HepG2 (cell line): ENCODE data around the gene SOCS1. TPM values are rescaled to one million over a fixed set of nuclear protein-coding genes. Genes with fewer than 3 reads are reported as not detected.

Experiments
- ATAD3A ChIP-seq: sonication (generic); formaldehyde crosslinking; IDR thresholded peaks from 2 replicates; pipeline ENCODE4 v1.4.0; 2020; ENCODE audit warnings: missing genetic modification reagents
- CBX2 ChIP-seq, 2 experiments: fragments of 200-600 bp in 1 of 2; sonication (generic); formaldehyde crosslinking in 1 of 2; IDR thresholded peaks; 2 replicates each; pipeline versions ENCODE4 v1.7.0 to v1.8.1; 2018 to 2022; ENCODE audit warnings: low read depth in 2 of 2, low read length in 1 of 2, mild to moderate bottlenecking in 1 of 2, missing genetic modification reagents in 1 of 2
- FOXA1 ChIP-seq, 2 experiments: fragments of 450-650 bp in 1 of 2; sonication (generic) in 1 of 2; formaldehyde crosslinking in 1 of 2; IDR thresholded peaks; 2 replicates each; pipeline versions ENCODE4 v1.4.0 to v1.6.1; 2016 to 2020; ENCODE audit warnings: missing genetic modification reagents in 1 of 2
- GATAD2A ChIP-seq: IDR thresholded peaks from 2 replicates; pipeline ENCODE4 v1.6.1; 2016
- HIVEP1 ChIP-seq: sonication (generic); formaldehyde crosslinking; IDR thresholded peaks from 2 replicates; pipeline ENCODE4 v1.4.0; 2020; ENCODE audit warnings: mild to moderate bottlenecking, missing genetic modification reagents
- HOXA5 ChIP-seq: sonication (generic); formaldehyde crosslinking; IDR thresholded peaks from 2 replicates; pipeline ENCODE4 v1.4.0; 2020; ENCODE audit warnings: missing genetic modification reagents
- KAT8 ChIP-seq: IDR thresholded peaks from 2 replicates; pipeline ENCODE4 v1.6.1; 2016; ENCODE audit warnings: missing genetic modification reagents, missing compliant biosample characterization
- KDM2A ChIP-seq: sonication (generic); formaldehyde crosslinking; IDR thresholded peaks from 2 replicates; pipeline ENCODE4 v1.4.0; 2020; ENCODE audit warnings: low read depth, missing genetic modification reagents, borderline replicate concordance
- KLF11 ChIP-seq: IDR thresholded peaks from 2 replicates; pipeline ENCODE4 v1.6.1; 2016; ENCODE audit warnings: missing compliant biosample characterization
- SRSF1 ChIP-seq: fragments of 200-400 bp; formaldehyde crosslinking; optimal IDR thresholded peaks from 2 replicates; pipeline ENCODE3; 2017; ENCODE audit warnings: mild to moderate bottlenecking, low read depth, low read length, moderate library complexity
- ZNF20 ChIP-seq: sonication (generic); formaldehyde crosslinking; IDR thresholded peaks from 2 replicates; pipeline ENCODE4 v1.4.0; 2020; ENCODE audit warnings: mild to moderate bottlenecking, moderate library complexity, missing genetic modification reagents
- ZNF660 ChIP-seq: sonication (generic); formaldehyde crosslinking; IDR thresholded peaks from 2 replicates; pipeline ENCODE4 v1.5.1; 2020; ENCODE audit warnings: mild to moderate bottlenecking, low read depth, missing genetic modification reagents, borderline replicate concordance
- polyA plus RNA-seq, 8 experiments: library from polyadenylated mRNA; depleted of rRNA in 3 of 8; stranded (reverse) in 7 of 8; unstranded in 1 of 8; fragments of >200 nt; fragmentation: Illumina TruSeq in 4 of 8; extraction: Trizol in 4 of 8; gene quantifications; 2 replicates each; pipeline versions ENCODE4 v1.2.1 to v1.2.3, GENCODE V29; 2011 to 2016; ENCODE audit warnings: low read depth in 4 of 8, missing spikeins in 1 of 8, mixed read lengths in 1 of 8; ENCODE audit not compliant: insufficient read depth in 1 of 8
- total RNA-seq, 5 experiments: library from RNA; depleted of rRNA; stranded (reverse); fragments of >200 nt; fragmentation: Illumina TruSeq; extraction: Trizol; gene quantifications; 2 replicates each; pipeline ENCODE4 v1.2.3, GENCODE V29; 2016; ENCODE audit warnings: low read depth in 1 of 5
- TF ChIP-seq, protein P1 (sequence below): sonication (generic); formaldehyde crosslinking; IDR thresholded peaks from 2 replicates; pipeline ENCODE4 v1.4.0; 2020; ENCODE audit warnings: missing genetic modification reagents, mild to moderate bottlenecking, borderline replicate concordance
- TF ChIP-seq, protein P2 (sequence below): fragments of 450-650 bp; IDR thresholded peaks from 2 replicates; pipeline ENCODE4 v1.6.1; 2017; ENCODE audit warnings: mild to moderate bottlenecking
- TF ChIP-seq, protein P3 (sequence below): sonication (generic); formaldehyde crosslinking; IDR thresholded peaks from 2 replicates; pipeline ENCODE4 v1.4.0; 2020; ENCODE audit warnings: missing genetic modification reagents, borderline replicate concordance
- TF ChIP-seq, protein P4 (sequence below): sonication (generic); formaldehyde crosslinking; IDR thresholded peaks from 2 replicates; pipeline ENCODE4 v1.4.0; 2020; ENCODE audit warnings: missing genetic modification reagents, low read depth, mild to moderate bottlenecking, borderline replicate concordance

The SOCS1 gene
- total and polyA plus RNA-seq, 2 of the 13 experiments (the other 11 are each of a cell fraction or from before 2014, with no cell fraction given) = 5.3 to 6.3 TPM

DNA sequence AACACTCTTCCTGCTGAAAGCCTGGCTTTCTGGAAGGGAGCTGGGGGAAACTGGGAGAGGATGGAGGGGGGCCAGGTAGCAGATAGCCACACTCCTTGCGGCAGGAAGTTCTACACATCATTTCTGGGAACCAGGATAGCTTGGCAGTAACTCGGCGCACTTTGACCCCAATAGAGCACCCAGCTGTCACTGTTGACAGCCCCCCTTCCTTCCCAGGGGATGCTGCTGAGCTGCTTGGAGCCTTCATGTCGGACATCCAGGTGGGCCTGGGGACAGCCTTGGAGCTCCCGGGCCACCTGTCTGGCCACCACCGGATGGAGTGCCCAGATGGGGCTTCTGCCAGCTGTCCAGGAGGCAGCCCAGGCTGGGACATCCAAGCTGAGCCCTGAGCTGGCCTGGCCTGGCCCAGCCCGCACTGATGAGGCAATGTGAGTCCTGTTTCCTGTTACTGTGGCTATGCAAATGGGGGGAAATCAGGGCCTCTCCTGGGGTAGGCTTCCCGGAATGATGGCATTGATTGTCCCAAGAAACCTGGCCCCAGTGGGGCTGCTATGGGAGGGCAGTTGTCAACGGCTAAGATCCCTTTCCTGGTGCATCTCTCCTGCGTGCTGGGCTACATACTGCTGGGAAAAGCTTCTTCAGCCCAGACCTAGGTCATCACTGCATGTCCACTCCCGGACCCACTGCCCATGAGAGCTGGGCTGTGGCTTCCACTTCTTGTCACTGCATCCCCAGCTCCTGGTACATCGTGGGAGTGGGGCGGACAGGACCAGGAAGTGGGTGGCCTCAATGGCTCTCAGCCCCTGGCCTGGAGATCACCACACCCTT is 50.0 kb downstream of the SOCS1 start (continued):
- TF ChIP-seq, protein P1, sequence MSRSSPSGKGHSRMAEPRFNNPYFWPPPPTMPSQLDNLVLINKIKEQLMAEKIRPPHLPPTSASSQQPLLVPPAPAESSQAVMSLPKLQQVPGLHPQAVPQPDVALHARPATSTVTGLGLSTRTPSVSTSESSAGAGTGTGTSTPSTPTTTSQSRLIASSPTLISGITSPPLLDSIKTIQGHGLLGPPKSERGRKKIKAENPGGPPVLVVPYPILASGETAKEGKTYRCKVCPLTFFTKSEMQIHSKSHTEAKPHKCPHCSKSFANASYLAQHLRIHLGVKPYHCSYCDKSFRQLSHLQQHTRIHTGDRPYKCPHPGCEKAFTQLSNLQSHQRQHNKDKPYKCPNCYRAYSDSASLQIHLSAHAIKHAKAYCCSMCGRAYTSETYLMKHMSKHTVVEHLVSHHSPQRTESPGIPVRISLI (CRISPR knock-in tag) = no peak
- TF ChIP-seq FOXA1 (IDR thresholded peaks at IDR 0.05) (no peak), FOXA1 (CRISPR knock-in tag; IDR thresholded peaks at IDR 0.05) (peak; percentile 55; the same call in 1 of the 2 replicates), CBX2 (IDR thresholded peaks at IDR 0.05; ENCODE audit: low read depth, low read length) (no peak), CBX2 (CRISPR knock-in tag; IDR thresholded peaks at IDR 0.05; ENCODE audit: low read depth) (no peak), ATAD3A (CRISPR knock-in tag) (no peak), ZNF20 (no peak), SRSF1 (no peak), ZNF660 (CRISPR knock-in tag) (no peak), KAT8 (CRISPR knock-in tag) (peak; percentile 20; the same call in 1 of the 2 replicates), GATAD2A (CRISPR knock-in tag) (peak; percentile 73), HIVEP1 (CRISPR knock-in tag) (0 out of 2 replicates have a peak, but pooled peaks have one; percentile 18), HOXA5 (CRISPR knock-in tag) (no peak), KDM2A (CRISPR knock-in tag) (peak; percentile 20), KLF11 (0 out of 2 replicates have a peak, but pooled peaks have one; percentile 30)
- TF ChIP-seq, protein P2, sequence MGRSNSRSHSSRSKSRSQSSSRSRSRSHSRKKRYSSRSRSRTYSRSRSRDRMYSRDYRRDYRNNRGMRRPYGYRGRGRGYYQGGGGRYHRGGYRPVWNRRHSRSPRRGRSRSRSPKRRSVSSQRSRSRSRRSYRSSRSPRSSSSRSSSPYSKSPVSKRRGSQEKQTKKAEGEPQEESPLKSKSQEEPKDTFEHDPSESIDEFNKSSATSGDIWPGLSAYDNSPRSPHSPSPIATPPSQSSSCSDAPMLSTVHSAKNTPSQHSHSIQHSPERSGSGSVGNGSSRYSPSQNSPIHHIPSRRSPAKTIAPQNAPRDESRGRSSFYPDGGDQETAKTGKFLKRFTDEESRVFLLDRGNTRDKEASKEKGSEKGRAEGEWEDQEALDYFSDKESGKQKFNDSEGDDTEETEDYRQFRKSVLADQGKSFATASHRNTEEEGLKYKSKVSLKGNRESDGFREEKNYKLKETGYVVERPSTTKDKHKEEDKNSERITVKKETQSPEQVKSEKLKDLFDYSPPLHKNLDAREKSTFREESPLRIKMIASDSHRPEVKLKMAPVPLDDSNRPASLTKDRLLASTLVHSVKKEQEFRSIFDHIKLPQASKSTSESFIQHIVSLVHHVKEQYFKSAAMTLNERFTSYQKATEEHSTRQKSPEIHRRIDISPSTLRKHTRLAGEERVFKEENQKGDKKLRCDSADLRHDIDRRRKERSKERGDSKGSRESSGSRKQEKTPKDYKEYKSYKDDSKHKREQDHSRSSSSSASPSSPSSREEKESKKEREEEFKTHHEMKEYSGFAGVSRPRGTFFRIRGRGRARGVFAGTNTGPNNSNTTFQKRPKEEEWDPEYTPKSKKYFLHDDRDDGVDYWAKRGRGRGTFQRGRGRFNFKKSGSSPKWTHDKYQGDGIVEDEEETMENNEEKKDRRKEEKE = no peak
- TF ChIP-seq, protein P3, sequence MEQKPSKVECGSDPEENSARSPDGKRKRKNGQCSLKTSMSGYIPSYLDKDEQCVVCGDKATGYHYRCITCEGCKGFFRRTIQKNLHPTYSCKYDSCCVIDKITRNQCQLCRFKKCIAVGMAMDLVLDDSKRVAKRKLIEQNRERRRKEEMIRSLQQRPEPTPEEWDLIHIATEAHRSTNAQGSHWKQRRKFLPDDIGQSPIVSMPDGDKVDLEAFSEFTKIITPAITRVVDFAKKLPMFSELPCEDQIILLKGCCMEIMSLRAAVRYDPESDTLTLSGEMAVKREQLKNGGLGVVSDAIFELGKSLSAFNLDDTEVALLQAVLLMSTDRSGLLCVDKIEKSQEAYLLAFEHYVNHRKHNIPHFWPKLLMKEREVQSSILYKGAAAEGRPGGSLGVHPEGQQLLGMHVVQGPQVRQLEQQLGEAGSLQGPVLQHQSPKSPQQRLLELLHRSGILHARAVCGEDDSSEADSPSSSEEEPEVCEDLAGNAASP (CRISPR knock-in tag) = 0 out of 2 replicates have a peak, but pooled peaks have one; percentile 15
- TF ChIP-seq, protein P4, sequence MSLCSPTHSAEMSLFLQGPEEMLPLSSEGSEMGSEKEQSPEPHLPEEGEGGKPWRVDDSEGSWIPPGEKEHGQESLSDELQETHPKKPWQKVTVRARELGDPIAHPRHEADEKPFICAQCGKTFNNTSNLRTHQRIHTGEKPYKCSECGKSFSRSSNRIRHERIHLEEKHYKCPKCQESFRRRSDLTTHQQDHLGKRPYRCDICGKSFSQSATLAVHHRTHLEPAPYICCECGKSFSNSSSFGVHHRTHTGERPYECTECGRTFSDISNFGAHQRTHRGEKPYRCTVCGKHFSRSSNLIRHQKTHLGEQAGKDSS (CRISPR knock-in tag) = 0 out of 2 replicates have a peak, but pooled peaks have one; percentile 13
